Ovary (tissue), 9 donors: Measurements from ENCODE around the gene C16orf54. TPM values are rescaled to one million over a fixed set of nuclear protein-coding genes. Genes with fewer than 3 reads are reported as not detected.
"Not testable (repeated sequence)": the region's sequence is repeated elsewhere in the genome, so short reads cannot be mapped to it uniquely, and the experiment has no call there.

Experiments used
- DNase-seq, 5 donors: peaks; one replicate each; pipeline ENCODE4 v3.0.0-alpha.2; 2019 to 2020
- H3K27ac ChIP-seq, 2 donors: fragments of 200-600 bp; one replicate each; pipeline versions ENCODE4 v1.5.1 to v1.8.0; 2019 to 2022
- H3K27me3 ChIP-seq: fragments of 200-600 bp; one replicate; pipeline ENCODE4 v1.8.0; 2022
- H3K36me3 ChIP-seq: fragments of 200-600 bp; sonication (generic); one replicate; pipeline ENCODE4 v1.5.1; 2019
- H3K4me1 ChIP-seq: one replicate; pipeline ENCODE4 v1.8.1; 2013; ENCODE audit warnings: mild to moderate bottlenecking, moderate library complexity; ENCODE audit not compliant: insufficient read depth
- H3K4me3 ChIP-seq: fragments of 200-600 bp; sonication (generic); one replicate; pipeline ENCODE4 v1.5.1; 2017
- H3K9me3 ChIP-seq, 2 donors: fragments of 200-600 bp in 1 of 2; sonication (generic) in 1 of 2; one replicate each; pipeline versions ENCODE4 v1.5.1 to v1.8.1; 2013 to 2019; ENCODE audit warnings: mild to moderate bottlenecking in 1 of 2, moderate library complexity in 1 of 2
- EP300 ChIP-seq: sonication (generic); formaldehyde crosslinking; IDR thresholded peaks from one replicate; pipeline ENCODE4 v1.6.1; 2017; ENCODE audit warnings: antibody characterized with exemption
- POLR2A ChIP-seq: fragments of 450-650 bp; IDR thresholded peaks from one replicate; pipeline ENCODE4 v1.6.1; 2017; ENCODE audit warnings: antibody characterized with exemption, mild to moderate bottlenecking, moderate library complexity
- WGBS, 3 donors: extraction: QIAGEN DNeasy Blood & Tissue Kit in 1 of 3; methylation state at CpG; one replicate each; pipeline versions ENCODE4 v1.1.5 to v1.1.7; 2013 to 2017; 5-methylcytosine and 5-hydroxymethylcytosine counted together
- intact Hi-C, 4 donors: fragments of 100-400 bp; cut with DNase I; formaldehyde crosslinking; loops; one replicate each; pipeline versions ENCODE4 v1.11.0 to v1.15.1; 2022 to 2023
- polyA plus RNA-seq, 2 donors: library from polyadenylated mRNA; stranded (reverse); fragments of 200-250 nt in 1 of 2; fragments of 350-450 nt in 1 of 2; fragmentation: Illumina TruSeq in 1 of 2; extraction: RNeasy Lipid Tissue Mini Kit (QIAGEN cat#74804) in 1 of 2; gene quantifications; one replicate each; pipeline ENCODE4 v1.2.3, GENCODE V29; 2013 to 2014
- total RNA-seq, 7 donors: library from RNA; depleted of rRNA in 2 of 7; stranded (reverse); fragments of >200 nt in 2 of 7; fragmentation: NEBNext Ultra II Directional in 3 of 7; extraction: Animal tissue kit (Norgen Biotek cat#: 25700) in 3 of 7; gene quantifications; one replicate each; pipeline versions ENCODE4 v1.1.0 to v1.2.4, GENCODE V29; 2016 to 2023
- TF ChIP-seq, protein P1 (sequence below), 3 donors: fragments of 450-650 bp in 2 of 3; fragments of 200-600 bp in 1 of 3; IDR thresholded peaks; one replicate each; pipeline versions ENCODE4 v1.5.1 to v1.8.0; 2016 to 2022; ENCODE audit warnings: antibody characterized with exemption in 3 of 3, mild to moderate bottlenecking in 1 of 3
- donor health status: DM: no; HTN: no; CAD: no; lungs with moderate emphysema.
- donor health status: DM: no; HTN: no; CAD: no.
- donor health status: Bipolar disorder and iron deficiency.
- donor health status: DM: yes; HTN: yes; CAD: no.
- donor health status: DM: no; HTN: no; CAD: no.
- donor health status: DM: yes; HTN: yes; CAD: no.

The C16orf54 gene
- total and polyA plus RNA-seq, 9 donors: 0.12 to 1.7 (median 0.30) TPM

DNA sequence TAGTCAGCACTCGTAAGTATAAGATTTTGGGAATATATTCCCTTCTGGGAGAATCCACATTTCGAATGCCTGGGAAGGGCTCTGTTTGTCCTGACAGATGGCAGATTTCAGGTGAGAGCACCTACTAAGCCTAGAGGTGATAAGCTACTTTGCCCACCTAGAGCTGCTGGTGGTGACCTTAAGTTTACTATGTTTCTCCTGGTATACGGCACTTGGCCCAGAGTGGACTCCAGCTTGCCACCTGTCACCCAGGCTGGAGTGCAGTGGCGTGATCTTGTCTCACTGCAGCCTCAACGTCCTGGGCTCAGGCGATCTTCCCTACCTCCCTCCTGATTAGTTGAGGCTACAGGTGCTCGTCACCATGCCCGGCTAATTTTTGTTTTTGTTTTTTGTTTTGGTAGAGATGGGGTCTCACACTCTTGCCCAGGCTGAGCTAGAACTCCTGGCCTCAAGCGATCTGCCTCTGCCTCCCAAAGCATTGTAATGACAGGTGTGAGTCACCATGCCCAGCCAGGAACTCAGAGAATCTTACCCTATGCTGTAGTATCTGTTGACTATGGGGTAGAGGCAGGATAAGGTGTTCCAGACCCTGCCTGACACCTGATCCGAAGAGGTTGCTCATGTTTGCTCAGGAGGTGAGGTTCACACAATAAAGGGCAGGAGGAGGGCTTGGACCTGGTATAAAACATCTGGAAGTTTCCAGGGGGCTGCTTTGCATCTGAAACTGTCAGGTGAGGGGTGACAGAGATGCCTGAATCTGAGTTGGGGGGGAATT lies 32.0 kb upstream of the C16orf54 start, which contains the start of gene ZG16:
TSS of gene ZG16 (plus strand) at position 681 of the 775 bp plus-strand sequence. CDS start 1,011 bp downstream, outside the sequence.
- TF ChIP-seq POLR2A (no peak), EP300 (no peak)
- TF ChIP-seq, protein P1, sequence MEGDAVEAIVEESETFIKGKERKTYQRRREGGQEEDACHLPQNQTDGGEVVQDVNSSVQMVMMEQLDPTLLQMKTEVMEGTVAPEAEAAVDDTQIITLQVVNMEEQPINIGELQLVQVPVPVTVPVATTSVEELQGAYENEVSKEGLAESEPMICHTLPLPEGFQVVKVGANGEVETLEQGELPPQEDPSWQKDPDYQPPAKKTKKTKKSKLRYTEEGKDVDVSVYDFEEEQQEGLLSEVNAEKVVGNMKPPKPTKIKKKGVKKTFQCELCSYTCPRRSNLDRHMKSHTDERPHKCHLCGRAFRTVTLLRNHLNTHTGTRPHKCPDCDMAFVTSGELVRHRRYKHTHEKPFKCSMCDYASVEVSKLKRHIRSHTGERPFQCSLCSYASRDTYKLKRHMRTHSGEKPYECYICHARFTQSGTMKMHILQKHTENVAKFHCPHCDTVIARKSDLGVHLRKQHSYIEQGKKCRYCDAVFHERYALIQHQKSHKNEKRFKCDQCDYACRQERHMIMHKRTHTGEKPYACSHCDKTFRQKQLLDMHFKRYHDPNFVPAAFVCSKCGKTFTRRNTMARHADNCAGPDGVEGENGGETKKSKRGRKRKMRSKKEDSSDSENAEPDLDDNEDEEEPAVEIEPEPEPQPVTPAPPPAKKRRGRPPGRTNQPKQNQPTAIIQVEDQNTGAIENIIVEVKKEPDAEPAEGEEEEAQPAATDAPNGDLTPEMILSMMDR (IDR thresholded peaks at IDR 0.05): no peak
- Histone ChIP-seq H3K27me3 (no peaks in the 10 kb centered on the region), H3K4me3 (no peak within 1 kb of the TSS), H3K36me3 (no peaks in the 10 kb centered on the region), H3K4me1 (no peaks in the 10 kb centered on the region), H3K27ac (no peak within 1 kb of the TSS), H3K9me3 (no peaks in the 10 kb centered on the region)
- DNase-seq: no peak
- intact Hi-C loops: loop anchor here in 1 of 4 donors (10.0 kb wide), 1 partner anchor 113 kb away; the partner anchor contains the start of gene SPN
- WGBS, 3 donors: 72 to 85% (median 77%) methylated on average over 10 of the region's 10 CpGs

DNA sequence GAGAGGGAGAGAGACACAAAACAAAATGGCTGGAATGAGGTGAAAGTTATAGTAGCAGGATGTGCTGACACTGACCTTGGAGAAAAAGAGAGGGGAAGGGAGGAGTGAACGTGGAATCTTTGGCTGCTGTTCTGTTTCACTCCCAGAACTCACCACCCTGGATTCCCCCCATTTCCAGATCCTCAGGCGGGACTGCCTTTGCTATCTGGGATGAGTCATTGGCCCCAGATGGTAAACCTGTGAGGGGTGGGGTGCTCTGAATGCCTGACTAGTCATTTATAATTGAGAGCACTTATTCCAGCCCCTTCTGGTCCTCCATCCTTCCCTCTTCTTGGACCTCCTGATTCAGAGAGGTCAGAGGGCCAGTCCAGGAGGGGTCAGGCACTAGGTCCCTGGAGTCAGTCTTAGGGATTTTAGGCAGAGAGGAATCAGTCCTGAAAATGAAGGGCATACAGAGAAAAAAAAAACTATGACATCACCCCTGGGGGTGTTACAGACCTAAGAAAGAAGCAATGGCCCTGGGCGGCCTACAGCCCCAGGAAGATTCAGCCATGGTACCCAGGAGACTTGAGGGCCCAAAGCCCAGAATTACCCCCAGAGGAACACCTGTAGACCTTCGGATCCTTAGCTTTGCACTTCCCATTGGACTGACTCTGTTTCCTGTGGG lies 30.1 kb upstream of the C16orf54 start:
- no peaks in the 10 kb centered on the region for H3K36me3 ChIP-seq
- H3K27ac ChIP-seq: no peak overlapping the region
- no peaks in the 10 kb centered on the region for H3K9me3 ChIP-seq
- no peak overlapping the region for H3K4me3 ChIP-seq
- H3K27me3 ChIP-seq: no peaks in the 10 kb centered on the region
- no peaks in the 10 kb centered on the region for H3K4me1 ChIP-seq
- no peak for TF ChIP-seq EP300
- no peak for TF ChIP-seq POLR2A
- TF ChIP-seq, protein P1 (IDR thresholded peaks at IDR 0.05): no peak
- DNase-seq: peak in 3 of 5 donors; percentile 33 to 57 (median 50)
- intact Hi-C loops: loop anchor here in 1 of 4 donors (10.0 kb wide), 1 partner anchor 111 kb away; the partner anchor contains the start of gene SPN
- WGBS, 3 donors: 47 to 56% (median 50%) methylated on average over 4 of the region's 4 CpGs

DNA sequence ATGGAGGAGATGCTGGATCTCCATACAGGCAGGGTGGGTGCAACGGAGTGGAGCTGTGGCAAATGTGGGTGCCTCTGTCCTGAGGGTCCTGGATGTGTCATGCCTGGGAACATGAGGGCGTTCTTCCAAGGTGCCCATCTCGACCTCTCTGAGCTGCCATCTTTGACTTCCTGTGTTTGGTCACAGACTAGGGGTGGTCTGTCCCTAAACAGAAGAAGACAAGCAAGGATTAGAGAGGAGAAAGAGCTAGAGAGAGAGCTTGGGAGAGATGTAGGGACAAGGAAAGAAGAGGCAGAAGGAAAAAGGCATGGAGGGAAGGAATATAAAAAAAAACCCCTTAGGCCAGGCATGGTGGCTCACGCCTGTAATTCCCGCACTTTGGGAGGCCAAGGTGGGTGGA lies 28.9 kb upstream of the C16orf54 start:
- WGBS, 3 donors: 92 to 96% (median 96%) methylated on average over 5 of the region's 5 CpGs
- Histone ChIP-seq H3K4me3 (no peak overlapping the region), H3K4me1 (no peaks in the 10 kb centered on the region), H3K27me3 (no peaks in the 10 kb centered on the region), H3K9me3 (no peaks in the 10 kb centered on the region), H3K27ac (no peak overlapping the region), H3K36me3 (no peaks in the 10 kb centered on the region)
- TF ChIP-seq POLR2A: no peak
- no peak for TF ChIP-seq EP300
- TF ChIP-seq, protein P1 (IDR thresholded peaks at IDR 0.05): no peak
- intact Hi-C loops: loop anchor here in 1 of 4 donors (10.0 kb wide), 1 partner anchor 110 kb away; the partner anchor contains the start of gene SPN
- DNase-seq: no peak

DNA sequence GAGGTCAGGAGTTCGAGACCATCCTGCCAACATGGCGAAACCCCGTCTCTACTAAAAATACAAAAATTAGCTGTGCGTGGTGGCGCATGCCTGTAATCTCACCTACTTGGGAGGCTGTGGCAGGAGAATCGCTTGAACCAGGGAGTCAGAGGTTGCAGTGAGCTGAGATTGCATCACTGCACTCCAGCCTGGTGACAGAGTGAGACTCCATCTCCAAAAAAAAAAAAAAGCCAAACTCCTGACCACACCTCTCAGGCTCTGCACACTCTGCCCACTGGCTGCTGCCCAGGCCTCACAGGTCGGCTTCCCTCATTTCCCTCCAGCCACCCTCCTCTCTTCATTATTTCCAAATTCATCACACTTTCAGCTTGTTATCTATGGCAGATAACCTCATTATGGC lies 26.5 kb upstream of the C16orf54 start:
- H3K9me3 ChIP-seq, H3K36me3 ChIP-seq, H3K4me1 ChIP-seq, H3K27me3 ChIP-seq, DNase-seq, H3K27ac ChIP-seq, H3K4me3 ChIP-seq: not testable (repeated sequence)
- 86 to 89% (median 86%) methylated on average over 7 of the region's 7 CpGs for WGBS, 3 donors
- intact Hi-C loops: loop anchor here in 1 of 4 donors (10.0 kb wide), 1 partner anchor 108 kb away; the partner anchor contains the start of gene SPN
